Tibial nerve (tissue), 4 donors: Measurements from ENCODE around the gene GRID1. TPM values are rescaled to one million over a fixed set of nuclear protein-coding genes. Genes with fewer than 3 reads are reported as not detected.
"Not testable (repeated sequence)": the region's sequence is repeated elsewhere in the genome, so short reads cannot be mapped to it uniquely, and the experiment has no call there.

Source experiments
- DNase-seq, 2 donors: peaks; one replicate each; pipeline ENCODE4 v3.0.0-alpha.2; 2019; ENCODE audit warnings: low spot score in 2 of 2
- H3K27ac ChIP-seq, 4 donors: fragments of 200-600 bp; sonication (generic) in 3 of 4; one replicate each; pipeline ENCODE4 v1.5.1; 2017 to 2019; ENCODE audit warnings: mild to moderate bottlenecking in 1 of 4
- H3K27me3 ChIP-seq, 2 donors: fragments of 200-600 bp; sonication (generic) in 1 of 2; one replicate each; pipeline versions ENCODE4 v1.5.1 to v1.6.0; 2017 to 2019
- H3K36me3 ChIP-seq, 3 donors: fragments of 200-600 bp; sonication (generic); one replicate each; pipeline ENCODE4 v1.5.1; 2018 to 2019
- H3K4me1 ChIP-seq, 4 donors: fragments of 200-600 bp; sonication (generic) in 3 of 4; one replicate each; pipeline ENCODE4 v1.5.1; 2017 to 2019
- H3K4me3 ChIP-seq, 4 donors: fragments of 200-600 bp; sonication (generic) in 3 of 4; one replicate each; pipeline ENCODE4 v1.5.1; 2017 to 2019; ENCODE audit warnings: mild to moderate bottlenecking in 1 of 4, moderate library complexity in 1 of 4
- H3K9me3 ChIP-seq, 4 donors: fragments of 200-600 bp; sonication (generic) in 3 of 4; one replicate each; pipeline ENCODE4 v1.5.1; 2017 to 2019
- CTCF ChIP-seq, 5 experiments: fragments of 200-600 bp in 3 of 5; fragments of 450-650 bp in 2 of 5; sonication (generic) in 3 of 5; IDR thresholded peaks; one replicate each; pipeline ENCODE4 v1.5.1; 2016 to 2019; ENCODE audit warnings: antibody characterized with exemption in 5 of 5, mild to moderate bottlenecking in 3 of 5, moderate library complexity in 2 of 5
- EP300 ChIP-seq, 2 donors: sonication (generic); formaldehyde crosslinking; IDR thresholded peaks; one replicate each; pipeline ENCODE4 v1.6.1; 2017; ENCODE audit warnings: antibody characterized with exemption in 2 of 2, mild to moderate bottlenecking in 1 of 2
- POLR2A ChIP-seq, 2 donors: fragments of 450-650 bp; IDR thresholded peaks; one replicate each; pipeline ENCODE4 v1.6.1; 2017; ENCODE audit warnings: antibody characterized with exemption in 2 of 2, mild to moderate bottlenecking in 2 of 2, moderate library complexity in 2 of 2
- WGBS, 2 donors: methylation state at CpG; one replicate each; pipeline ENCODE4 v1.1.5; 2018; 5-methylcytosine and 5-hydroxymethylcytosine counted together
- total RNA-seq, 4 donors: library from RNA; depleted of rRNA; stranded (reverse); fragments of >200 nt; gene quantifications; one replicate each; pipeline ENCODE4 v1.1.0, GENCODE V29; 2016

Gene GRID1
- total RNA-seq, 4 donors from 2014 or later: 7.7 to 16.3 (median 10.5) TPM

GRCh38 chr10:86108696-86109095 lies 257.9 kb downstream of the GRID1 start:
- WGBS, 2 donors: 80 to 84% methylated on average over 7 of the region's 7 CpGs
- Histone ChIP-seq H3K4me3 (no peak overlapping the region), H3K36me3 (no peaks in the 10 kb centered on the region), H3K27me3 (no peaks in the 10 kb centered on the region), H3K9me3 (no peaks in the 10 kb centered on the region), H3K27ac (no peak overlapping the region), H3K4me1 (no peaks in the 10 kb centered on the region)
- DNase-seq: no peak
- no peak for TF ChIP-seq EP300 (IDR thresholded peaks at IDR 0.05)

- not testable (repeated sequence) for H3K27ac ChIP-seq, H3K4me1 ChIP-seq, H3K9me3 ChIP-seq, H3K36me3 ChIP-seq, H3K27me3 ChIP-seq, DNase-seq, H3K4me3 ChIP-seq
- WGBS, 2 donors: 61 to 65% methylated on average over 12 to 16 of the region's 16 CpGs
Measured at GRCh38 chr10:86107611-86108310, 258.8 kb downstream of the GRID1 start.

- Histone ChIP-seq H3K27ac (no peak overlapping the region), H3K4me1 (no peaks in the 10 kb centered on the region), H3K4me3 (no peak overlapping the region), H3K9me3 (peaks cover 0 to 8% (median 0%) of the 10 kb centered on the region in 4 donors), H3K36me3 (no peaks in the 10 kb centered on the region), H3K27me3 (no peaks in the 10 kb centered on the region)
- 96 to 98% methylated on average over 5 to 6 of the region's 6 CpGs for WGBS, 2 donors
- DNase-seq: no peak
- no peak for TF ChIP-seq POLR2A (IDR thresholded peaks at IDR 0.05)
- TF ChIP-seq EP300 (IDR thresholded peaks at IDR 0.05): no peak
- no peak for TF ChIP-seq CTCF (IDR thresholded peaks at IDR 0.05)
Measured at GRCh38 chr10:86107131-86107530, 259.5 kb downstream of the GRID1 start.

- H3K9me3 ChIP-seq: peaks cover 0 to 8% (median 0%) of the 10 kb centered on the region in 4 donors
- H3K27me3 ChIP-seq: no peaks in the 10 kb centered on the region
- 93 to 94% methylated on average over 8 of the region's 8 CpGs for WGBS, 2 donors
- no peaks in the 10 kb centered on the region for H3K36me3 ChIP-seq
- TF ChIP-seq EP300 (IDR thresholded peaks at IDR 0.05) (no peak), CTCF (IDR thresholded peaks at IDR 0.05) (no peak), POLR2A (IDR thresholded peaks at IDR 0.05) (no peak)
- no peak for DNase-seq
- no peak overlapping the region for H3K4me3 ChIP-seq
- H3K4me1 ChIP-seq: no peaks in the 10 kb centered on the region
- no peak overlapping the region for H3K27ac ChIP-seq
Measured at GRCh38 chr10:86106616-86107015, 260.0 kb downstream of the GRID1 start.

GRCh38 chr10:86105640-86106039 lies 261.0 kb downstream of the GRID1 start:
- Histone ChIP-seq H3K27ac (no peak overlapping the region), H3K4me1 (no peaks in the 10 kb centered on the region), H3K4me3 (no peak overlapping the region), H3K9me3 (peaks cover 0 to 8% (median 0%) of the 10 kb centered on the region in 4 donors), H3K27me3 (no peaks in the 10 kb centered on the region), H3K36me3 (no peaks in the 10 kb centered on the region)
- WGBS, 2 donors: 89 to 91% methylated on average over 4 of the region's 4 CpGs
- no peak for DNase-seq
- TF ChIP-seq CTCF (IDR thresholded peaks at IDR 0.05) (no peak), POLR2A (IDR thresholded peaks at IDR 0.05) (no peak), EP300 (IDR thresholded peaks at IDR 0.05) (no peak)

- Histone ChIP-seq H3K4me3 (no peak overlapping the region), H3K9me3 (peaks cover 0 to 8% (median 0%) of the 10 kb centered on the region in 4 donors), H3K27ac (no peak overlapping the region), H3K4me1 (no peaks in the 10 kb centered on the region), H3K36me3 (no peaks in the 10 kb centered on the region), H3K27me3 (no peaks in the 10 kb centered on the region)
- no peak for DNase-seq
- TF ChIP-seq EP300 (IDR thresholded peaks at IDR 0.05) (no peak), CTCF (IDR thresholded peaks at IDR 0.05) (no peak), POLR2A (IDR thresholded peaks at IDR 0.05) (no peak)
- 92% methylated on average over 4 of the region's 4 CpGs for WGBS, 2 donors
Measured at GRCh38 chr10:86105181-86105580, 261.4 kb downstream of the GRID1 start.
